Heart left ventricle (tissue), 13 donors: ENCODE data around the gene MYCN.

ENCODE experiments used
- POLR2A ChIP-seq, 2 donors: fragments of 450-650 bp; IDR thresholded peaks; one replicate each; pipeline ENCODE4 v1.6.1; 2017; ENCODE audit warnings: antibody characterized with exemption in 2 of 2, mild to moderate bottlenecking in 2 of 2, moderate library complexity in 2 of 2
- TF ChIP-seq, protein P1 (sequence below), 12 donors: fragments of 200-600 bp; sonication (generic) in 4 of 12; IDR thresholded peaks; one replicate each; pipeline versions ENCODE4 v1.5.0 to v1.8.0; 2018 to 2022; ENCODE audit warnings: antibody characterized with exemption in 12 of 12, mild to moderate bottlenecking in 5 of 12
- donor health status: ischemic (EF 13 %, LVEDD 7.1; RV severe dilation, severe dysfunction).
- donor health status: DM: no; HTN: yes; CAD: no.
- donor health status: DM: no; HTN: no; CAD: no.
- donor health status: ischemic (EF 25% LVEDD 6.9; RV normal size, moderate dysfunction).
- donor health status: ischemic (EF 25% LVEDD 5.7; RV mildly dilated, moderate dysfunction).
- donor health status: ischemic (EF 35%, LVEDD 5.7; RV mildly dilated, moderate dysfunction).
- donor health status: nonischemic (EF 11% LVEDD 7.7; RV severe dilation, severe dysfunction).
- donor health status: DM: yes; HTN: yes; CAD: no.
- donor health status: PGD.
- donor health status: ischemic (EF 29% LVEDD 5.4; RV normal size, mild dysfunction).
- donor health status: nonischemic (EF 23%, LVEDD 6.1; RV moderate dilation, normal function).

DNA sequence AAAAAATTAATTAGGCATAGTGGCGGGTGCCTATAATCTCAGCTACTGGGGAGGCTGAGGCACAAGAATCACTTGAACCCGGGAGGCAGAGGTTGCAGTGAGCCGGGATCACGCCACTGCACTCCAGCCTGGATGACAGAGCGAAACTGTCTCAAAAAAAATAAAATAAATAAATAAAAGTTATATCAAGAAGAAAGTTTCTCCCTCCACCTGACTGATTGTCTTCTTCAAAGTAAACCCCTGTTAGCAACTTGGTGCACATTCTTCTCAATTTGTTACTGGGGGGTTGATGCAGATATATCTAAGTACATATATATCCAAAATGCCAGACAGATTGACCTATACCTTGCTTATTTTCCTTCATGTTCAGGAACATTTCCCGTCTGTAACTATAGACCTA is 5.2 kb upstream of the MYCN start:
- TF ChIP-seq, protein P1, sequence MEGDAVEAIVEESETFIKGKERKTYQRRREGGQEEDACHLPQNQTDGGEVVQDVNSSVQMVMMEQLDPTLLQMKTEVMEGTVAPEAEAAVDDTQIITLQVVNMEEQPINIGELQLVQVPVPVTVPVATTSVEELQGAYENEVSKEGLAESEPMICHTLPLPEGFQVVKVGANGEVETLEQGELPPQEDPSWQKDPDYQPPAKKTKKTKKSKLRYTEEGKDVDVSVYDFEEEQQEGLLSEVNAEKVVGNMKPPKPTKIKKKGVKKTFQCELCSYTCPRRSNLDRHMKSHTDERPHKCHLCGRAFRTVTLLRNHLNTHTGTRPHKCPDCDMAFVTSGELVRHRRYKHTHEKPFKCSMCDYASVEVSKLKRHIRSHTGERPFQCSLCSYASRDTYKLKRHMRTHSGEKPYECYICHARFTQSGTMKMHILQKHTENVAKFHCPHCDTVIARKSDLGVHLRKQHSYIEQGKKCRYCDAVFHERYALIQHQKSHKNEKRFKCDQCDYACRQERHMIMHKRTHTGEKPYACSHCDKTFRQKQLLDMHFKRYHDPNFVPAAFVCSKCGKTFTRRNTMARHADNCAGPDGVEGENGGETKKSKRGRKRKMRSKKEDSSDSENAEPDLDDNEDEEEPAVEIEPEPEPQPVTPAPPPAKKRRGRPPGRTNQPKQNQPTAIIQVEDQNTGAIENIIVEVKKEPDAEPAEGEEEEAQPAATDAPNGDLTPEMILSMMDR (IDR thresholded peaks at IDR 0.05), result no peak
- TF ChIP-seq POLR2A (IDR thresholded peaks at IDR 0.05), result no peak
